Measurements from ENCODE around the gene SLIT3.

The SLIT3 gene

DNA sequence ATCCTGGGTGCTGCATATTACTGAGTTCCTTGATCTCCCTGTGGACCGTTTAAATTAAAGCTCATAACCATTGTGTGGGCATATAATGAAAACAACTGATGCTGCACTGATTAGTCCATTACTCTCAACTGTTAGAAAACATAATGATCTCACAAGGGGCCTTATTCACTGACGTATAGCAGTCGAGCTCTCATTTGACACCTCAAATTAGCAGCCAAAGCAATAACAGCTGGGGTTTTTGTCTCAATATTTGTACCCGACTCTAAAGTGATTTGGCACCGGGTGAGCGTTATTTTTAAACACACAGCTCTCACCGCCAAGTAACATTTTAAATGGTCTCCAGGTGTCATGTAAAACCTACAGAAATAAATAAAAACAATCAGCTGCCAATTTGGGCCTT, 469.6 kb downstream of the SLIT3 start:
- DNase-seq (ENCODE audit: low read depth, low spot score) = no peak

DNA sequence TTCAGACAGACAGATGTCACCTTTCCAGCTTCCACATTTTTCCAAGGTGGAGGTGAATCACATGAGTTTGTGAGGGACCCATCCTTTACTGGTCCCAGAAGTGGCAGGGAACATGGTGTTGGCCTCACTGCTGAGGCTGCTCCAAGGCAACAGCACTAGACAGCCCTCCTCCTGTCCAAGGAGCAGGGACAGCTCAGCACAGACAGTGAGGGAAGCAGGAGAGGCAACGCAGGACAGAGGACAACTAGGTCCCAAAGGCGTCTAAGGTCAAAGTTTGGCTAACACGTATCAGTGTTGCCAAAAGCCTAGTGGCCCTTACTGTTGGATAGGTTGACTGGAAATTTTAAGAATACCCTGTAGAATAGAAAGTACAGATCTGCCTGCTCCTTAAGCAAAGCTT, 470.1 kb downstream of the SLIT3 start:
- DNase-seq (ENCODE audit: low read depth, low spot score) = no peak

DNA sequence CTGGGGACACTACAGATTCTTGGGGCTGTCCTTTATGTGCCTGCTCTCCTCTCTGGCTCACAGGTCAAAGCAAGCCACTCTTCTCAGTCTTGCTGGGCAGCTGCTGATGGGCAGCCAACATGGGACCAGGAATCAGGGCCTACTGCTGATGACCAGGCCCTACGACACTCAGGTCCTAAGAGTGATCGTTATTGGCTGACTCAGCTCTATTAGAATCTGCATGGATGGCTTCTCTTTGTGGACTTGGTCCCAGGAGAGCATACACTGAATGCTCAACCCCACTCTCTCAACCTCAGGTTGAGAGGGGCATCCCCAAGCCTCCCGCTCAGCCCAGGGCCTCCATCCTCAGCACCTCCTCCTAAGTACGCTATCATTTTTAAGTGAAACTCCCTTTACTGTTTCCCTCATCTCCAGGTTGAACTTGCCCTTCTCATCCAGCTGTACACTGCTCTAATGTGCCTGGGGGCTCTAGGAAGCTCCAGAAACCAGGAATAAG, 471.0 kb downstream of the SLIT3 start:
- DNase-seq (ENCODE audit: low read depth, low spot score) = no peak

DNA sequence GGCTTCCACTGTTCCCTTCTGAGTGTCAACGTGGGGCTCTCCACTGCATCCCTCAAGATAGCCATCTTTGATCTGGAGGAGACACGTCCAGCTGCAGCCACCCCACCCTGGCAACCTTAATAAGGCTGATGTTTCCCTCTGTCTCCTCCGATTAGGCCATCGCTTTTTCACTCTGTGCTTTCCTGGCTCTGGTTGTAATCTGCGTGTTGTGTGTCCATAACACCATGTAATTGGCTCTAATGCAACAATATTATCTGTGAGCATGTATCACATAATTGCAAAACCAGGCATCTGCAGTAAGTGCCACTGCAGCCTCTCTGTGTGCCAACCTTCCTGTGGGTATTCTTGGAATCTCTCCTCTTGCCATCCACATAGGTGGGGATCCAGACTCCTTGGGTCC, 471.9 kb downstream of the SLIT3 start:
- DNase-seq (ENCODE audit: low read depth, low spot score) = no peak

- no peak for DNase-seq (ENCODE audit: low read depth, low spot score)
Observed at GRCh38 chr5:168827636-168828035, 473.3 kb downstream of the SLIT3 start.

GRCh38 chr5:168826246-168826725, 474.7 kb downstream of the SLIT3 start:
- no peak for DNase-seq (ENCODE audit: low read depth, low spot score)

- DNase-seq (ENCODE audit: low read depth, low spot score) = no peak
Observed at GRCh38 chr5:168822745-168823281, 478.1 kb downstream of the SLIT3 start.

- DNase-seq (ENCODE audit: low read depth, low spot score) = no peak
Observed at GRCh38 chr5:168822248-168822744, 478.6 kb downstream of the SLIT3 start.

GRCh38 chr5:168820874-168821273, 480.1 kb downstream of the SLIT3 start:
- DNase-seq (ENCODE audit: low read depth, low spot score) = no peak

DNA sequence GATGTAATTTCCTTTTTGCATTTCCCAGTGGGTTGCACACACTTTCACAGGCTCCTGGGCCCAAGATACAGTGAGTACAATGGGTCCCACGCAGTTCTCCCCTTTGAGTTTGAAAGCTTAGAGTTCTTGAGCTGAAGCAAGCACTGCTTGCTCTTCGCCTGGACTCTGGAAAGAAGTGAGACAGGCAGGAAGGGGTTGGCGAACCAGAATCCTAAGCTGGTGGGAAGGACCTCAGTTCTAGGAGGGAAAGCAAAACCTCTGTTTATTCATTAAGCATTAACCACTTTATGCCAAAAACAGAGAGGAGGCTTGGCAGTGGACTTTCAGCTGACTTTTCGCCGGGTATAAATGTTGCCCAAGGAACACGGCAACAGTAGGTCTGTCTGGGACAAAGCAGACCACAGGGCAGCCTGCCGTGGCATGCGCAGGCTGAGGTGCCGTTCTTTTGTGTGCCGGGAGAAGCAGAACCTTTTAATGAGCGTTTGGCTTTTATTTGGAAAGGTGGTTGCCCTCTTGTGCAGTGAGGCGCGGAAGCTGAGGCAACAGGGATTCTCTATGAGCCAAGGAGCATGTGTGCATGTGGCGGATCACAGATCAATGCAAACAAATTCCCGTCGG, 481.8 kb downstream of the SLIT3 start:
- no peak for DNase-seq (ENCODE audit: low read depth, low spot score)

DNA sequence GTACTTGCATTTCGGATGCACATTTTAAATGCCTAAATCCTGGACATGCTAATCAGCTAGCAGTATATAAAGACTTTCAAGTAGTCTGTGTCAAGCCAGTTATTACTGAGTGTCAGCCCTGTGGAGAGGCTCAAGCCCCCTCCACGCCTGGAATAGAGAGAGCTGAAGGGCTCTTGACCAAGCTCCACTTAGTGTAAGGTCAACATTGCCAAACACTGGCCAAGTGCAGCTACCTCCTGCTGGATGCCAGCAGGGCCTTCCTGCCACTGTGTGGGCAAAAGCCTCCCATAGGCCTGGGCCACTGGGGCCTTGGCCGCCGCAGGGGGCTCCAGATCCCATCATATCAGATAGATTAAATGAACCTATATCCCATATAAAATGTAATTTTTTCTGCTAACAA, 482.4 kb downstream of the SLIT3 start:
- no peak for DNase-seq (ENCODE audit: low read depth, low spot score)

- no peak for DNase-seq (ENCODE audit: low read depth, low spot score)
Observed at GRCh38 chr5:168817591-168817990, 483.3 kb downstream of the SLIT3 start.

DNA sequence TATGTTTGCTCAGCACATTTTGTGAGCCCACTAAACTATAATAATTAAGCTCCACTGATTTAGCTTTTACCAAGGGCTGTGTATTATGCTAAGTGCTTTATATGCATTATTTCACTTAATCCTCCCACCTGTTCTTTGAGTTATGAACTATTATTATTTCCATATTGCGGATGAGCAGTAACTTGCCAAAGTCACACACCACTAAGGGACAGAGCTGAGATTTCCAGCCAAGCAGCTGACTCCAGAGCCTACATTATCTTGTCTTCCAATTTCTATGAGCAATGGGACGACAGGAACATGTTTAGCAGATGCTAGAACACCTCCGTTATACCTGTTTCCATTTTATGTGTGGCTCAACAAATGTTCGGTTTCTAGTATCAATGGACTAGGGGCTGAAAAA, 484.3 kb downstream of the SLIT3 start:
- DNase-seq (ENCODE audit: low read depth, low spot score) = no peak

DNA sequence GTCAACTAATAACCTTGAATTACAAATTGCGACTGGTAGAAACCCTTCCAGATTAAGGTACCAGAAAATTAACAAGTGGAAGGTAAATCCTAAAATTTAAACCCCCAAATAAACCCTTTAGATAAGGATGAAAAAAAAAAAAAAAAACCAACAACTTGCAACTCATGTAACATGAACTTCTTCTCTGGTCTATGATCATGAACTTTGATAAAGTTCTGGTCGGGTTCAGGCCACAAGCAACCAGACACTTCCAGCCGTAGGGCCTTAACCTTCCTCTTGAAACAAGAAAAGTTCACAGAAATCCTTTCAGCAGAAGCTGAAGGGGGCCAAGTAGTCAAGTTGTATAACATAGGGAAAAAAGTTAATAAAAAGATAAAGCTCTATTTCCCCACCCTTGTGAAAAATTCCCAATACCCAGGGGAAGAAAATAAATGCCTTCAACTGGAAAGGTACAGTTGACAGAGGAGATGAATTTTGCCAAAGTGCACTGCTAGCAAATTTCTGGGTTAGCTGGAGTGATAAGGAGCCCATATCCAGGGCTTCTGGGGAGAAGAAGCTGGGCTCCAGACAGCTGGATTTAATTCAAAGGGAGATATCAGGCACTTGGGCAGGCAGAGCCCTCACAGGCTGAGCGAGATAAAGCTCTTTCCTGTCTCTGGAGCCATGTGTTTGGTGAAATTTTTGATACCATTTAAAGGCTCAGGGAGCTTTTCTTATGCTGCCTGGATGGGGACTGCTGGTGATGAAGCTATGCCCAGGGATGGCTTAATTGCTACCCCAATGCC, 487.6 kb downstream of the SLIT3 start:
- DNase-seq (ENCODE audit: low read depth, low spot score) = no peak

- no peak for DNase-seq (ENCODE audit: low read depth, low spot score)
Observed at GRCh38 chr5:168810641-168811040, 490.3 kb downstream of the SLIT3 start.

- no peak for DNase-seq (ENCODE audit: low read depth, low spot score)
Observed at GRCh38 chr5:168809218-168809617, 491.7 kb downstream of the SLIT3 start.

- no peak for DNase-seq (ENCODE audit: low read depth, low spot score)
Observed at GRCh38 chr5:168808051-168808616, 492.8 kb downstream of the SLIT3 start.

GRCh38 chr5:168807287-168807686, 493.7 kb downstream of the SLIT3 start:
- no peak for DNase-seq (ENCODE audit: low read depth, low spot score)

DNA sequence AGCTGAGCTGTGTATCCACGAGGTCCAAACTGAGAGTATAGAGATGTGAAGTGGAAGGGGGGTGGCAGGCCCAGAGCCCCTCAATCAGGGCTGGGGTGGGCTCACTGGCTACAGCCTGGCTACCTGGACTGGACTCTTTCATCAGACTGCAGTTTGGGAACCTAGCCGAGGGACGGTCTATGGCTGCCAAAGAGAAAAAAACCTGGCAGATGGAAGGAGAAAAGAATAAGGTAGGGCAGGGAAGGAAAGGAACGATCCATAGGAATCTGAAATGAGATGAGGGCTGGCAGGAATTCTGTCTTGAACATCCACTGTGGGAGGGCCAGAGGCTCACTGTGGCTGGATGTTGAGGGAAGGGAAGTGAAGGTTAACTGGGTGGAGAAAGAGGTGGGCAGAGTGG, 497.4 kb downstream of the SLIT3 start:
- DNase-seq (ENCODE audit: low read depth, low spot score) = no peak

- DNase-seq (ENCODE audit: low read depth, low spot score) = no peak
Observed at GRCh38 chr5:168802337-168802736, 498.6 kb downstream of the SLIT3 start.

DNA sequence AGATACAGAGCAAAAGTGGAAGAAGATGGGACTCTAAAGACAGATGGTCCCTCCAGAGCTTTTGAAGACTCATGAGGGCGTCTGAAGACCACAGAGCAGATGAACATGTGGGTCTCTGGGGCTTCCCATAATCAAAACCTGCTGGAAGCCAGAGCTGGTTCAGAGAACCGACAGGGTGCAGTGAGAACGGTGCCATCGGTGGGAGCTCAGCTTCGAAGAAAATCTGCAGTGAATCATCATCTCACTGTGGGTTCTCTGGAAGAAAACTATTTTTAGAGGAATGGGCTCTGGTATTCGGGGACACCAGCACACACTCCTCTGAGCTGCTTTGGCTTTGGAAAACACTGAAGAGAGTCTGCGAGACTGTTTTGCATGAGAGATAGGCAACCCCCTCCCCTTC, 499.4 kb downstream of the SLIT3 start:
- DNase-seq (ENCODE audit: low read depth, low spot score) = no peak

DNA sequence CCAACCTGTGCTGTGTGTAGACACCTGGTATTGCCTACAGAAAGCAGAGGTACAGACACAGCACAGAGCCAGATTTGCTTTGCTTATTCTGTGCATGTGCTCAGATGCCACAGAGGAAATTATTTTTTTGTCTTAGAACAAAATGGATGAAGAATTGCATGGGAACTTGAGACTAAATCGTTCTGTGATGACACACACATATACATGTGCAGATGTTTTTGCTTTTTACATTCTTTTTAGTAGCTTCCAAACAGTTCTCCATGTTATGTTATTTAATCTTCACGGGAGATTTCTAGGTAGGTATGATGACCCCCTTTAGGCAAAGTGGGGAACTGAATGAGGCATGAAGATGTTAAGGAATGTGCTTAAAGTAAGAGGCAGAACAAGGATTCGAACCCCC, 500.2 kb downstream of the SLIT3 start:
- DNase-seq (ENCODE audit: low read depth, low spot score) = no peak
